Measurements from ENCODE around the gene PECR. TPM values are rescaled to one million over a fixed set of nuclear protein-coding genes. Genes with fewer than 3 reads are reported as not detected.

The PECR gene
- total RNA-seq, 1 experiment from 2014 or later: 15.3 TPM

DNA sequence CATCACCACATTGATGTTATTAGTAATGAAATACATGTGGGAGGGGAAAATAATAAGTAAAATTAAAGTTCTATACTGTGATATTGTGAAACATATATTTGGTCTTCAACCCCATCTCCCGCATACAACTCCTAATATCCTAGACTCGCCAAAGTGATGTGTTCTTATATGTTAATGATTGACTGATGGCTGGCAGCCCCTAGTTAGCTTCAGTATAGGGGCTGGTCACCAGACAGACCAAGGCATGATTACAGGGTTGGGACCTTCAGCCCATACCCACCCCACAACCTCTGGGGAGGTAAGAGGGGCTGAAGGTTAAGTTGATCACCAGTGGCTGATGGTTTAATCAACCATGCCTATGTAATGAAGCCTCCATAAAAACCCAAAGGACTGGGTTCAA is 40.2 kb downstream of the PECR start:
- Mint-ChIP-seq H3K4me3 (no peak overlapping the region), H3K27me3 (ENCODE audit: low read depth) (no peaks in the 10 kb centered on the region)
- TF ChIP-seq, protein P1, sequence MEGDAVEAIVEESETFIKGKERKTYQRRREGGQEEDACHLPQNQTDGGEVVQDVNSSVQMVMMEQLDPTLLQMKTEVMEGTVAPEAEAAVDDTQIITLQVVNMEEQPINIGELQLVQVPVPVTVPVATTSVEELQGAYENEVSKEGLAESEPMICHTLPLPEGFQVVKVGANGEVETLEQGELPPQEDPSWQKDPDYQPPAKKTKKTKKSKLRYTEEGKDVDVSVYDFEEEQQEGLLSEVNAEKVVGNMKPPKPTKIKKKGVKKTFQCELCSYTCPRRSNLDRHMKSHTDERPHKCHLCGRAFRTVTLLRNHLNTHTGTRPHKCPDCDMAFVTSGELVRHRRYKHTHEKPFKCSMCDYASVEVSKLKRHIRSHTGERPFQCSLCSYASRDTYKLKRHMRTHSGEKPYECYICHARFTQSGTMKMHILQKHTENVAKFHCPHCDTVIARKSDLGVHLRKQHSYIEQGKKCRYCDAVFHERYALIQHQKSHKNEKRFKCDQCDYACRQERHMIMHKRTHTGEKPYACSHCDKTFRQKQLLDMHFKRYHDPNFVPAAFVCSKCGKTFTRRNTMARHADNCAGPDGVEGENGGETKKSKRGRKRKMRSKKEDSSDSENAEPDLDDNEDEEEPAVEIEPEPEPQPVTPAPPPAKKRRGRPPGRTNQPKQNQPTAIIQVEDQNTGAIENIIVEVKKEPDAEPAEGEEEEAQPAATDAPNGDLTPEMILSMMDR (conservative IDR thresholded peaks at IDR 0.05): no peak

More for the DNA sequence above, 40.2 kb downstream of the PECR start:
- Histone ChIP-seq H3K4me1 (ENCODE audit: insufficient read depth, low read length) (no peaks in the 10 kb centered on the region), H2AK5ac (ENCODE audit: insufficient read length, low read length) (no peak overlapping the region), H4K91ac (ENCODE audit: insufficient read length, low read depth, low read length) (no peak overlapping the region), H3K14ac (ENCODE audit: insufficient read depth, low read length) (no peak overlapping the region), H2BK20ac (ENCODE audit: low read depth, low read length, poor library complexity, severe bottlenecking) (no peak overlapping the region), H3K27me3 (ENCODE audit: insufficient read depth, low read length) (no peaks in the 10 kb centered on the region), H3K9me3 (ENCODE audit: control insufficient read depth, low read depth, low read length) (no peaks in the 10 kb centered on the region), H4K5ac (ENCODE audit: insufficient read length, low read depth, low read length) (no peak overlapping the region), H4K20me1 (ENCODE audit: control insufficient read depth, insufficient read depth, insufficient read length) (no peaks in the 10 kb centered on the region), H3K9ac (ENCODE audit: extremely low read depth, insufficient read length, low read length) (no peak overlapping the region), H4K8ac (replicated peaks; ENCODE audit: insufficient read length, low read depth, low read length) (no peak overlapping the region), H3K23ac (ENCODE audit: insufficient read length, low read depth, low read length) (no peak overlapping the region), H3K23me2 (ENCODE audit: insufficient read length, low read depth, low read length, poor library complexity, severe bottlenecking) (no peaks in the 10 kb centered on the region), H3K79me2 (ENCODE audit: insufficient read depth, low read length) (no peaks in the 10 kb centered on the region), H2BK120ac (ENCODE audit: low read depth, low read length, poor library complexity, severe bottlenecking) (no peak overlapping the region), H3K27ac (ENCODE audit: insufficient read length, low read depth, low read length) (no peak overlapping the region), H3K4ac (ENCODE audit: low read depth, low read length) (no peak overlapping the region), H2AFZ (ENCODE audit: low read length) (no peak overlapping the region), H3K4me2 (ENCODE audit: insufficient read depth, insufficient read length, low read length) (no peak overlapping the region), H3K18ac (ENCODE audit: insufficient read length, low read depth, low read length) (no peak overlapping the region), H2BK15ac (ENCODE audit: low read depth, low read length) (no peak overlapping the region), H3K56ac (ENCODE audit: insufficient read length, low read depth, low read length) (no peak overlapping the region), H3T11ph (ENCODE audit: low read length) (no peak overlapping the region), H2BK12ac (ENCODE audit: insufficient read length, low read depth, low read length) (no peak overlapping the region), H2BK5ac (ENCODE audit: insufficient read length, low read length) (no peak overlapping the region), H3K79me1 (ENCODE audit: insufficient read depth, low read depth, low read length, poor library complexity, severe bottlenecking) (no peaks in the 10 kb centered on the region)
- no peak for DNase-seq
- H3K4me1 Mint-ChIP-seq: peaks cover 2 to 5% of the 10 kb centered on the region in 2 experiments
- peaks cover 8 to 40% (median 26%) of the 10 kb centered on the region in 3 experiments; a peak in 6 of 7 replicates for H3K36me3 Mint-ChIP-seq (ENCODE audit: insufficient read depth in 1 of 3, low read depth in 3 of 3)
- H3K27ac Mint-ChIP-seq: no peak overlapping the region
- no CpG with 5 or more reads among the region's 2 CpGs for WGBS (ENCODE audit: extremely low coverage, insufficient read length, low lambda C conversion rate)
- no peaks in the 10 kb centered on the region for H3K9me3 Mint-ChIP-seq

Data from H9 (cell line).